Raji (cell line): ENCODE measurements around the gene TH.

Source experiments
- POLR2A ChIP-seq: IDR thresholded peaks from 2 replicates; pipeline ENCODE4 v1.6.1; 2011; ENCODE audit warnings: low read depth, low read length, control low read depth; ENCODE audit not compliant: insufficient read depth

TH gene

GRCh38 chr11:2203440-2204259 is 32.0 kb upstream of the TH start:
- no peak for TF ChIP-seq POLR2A

- no peak for TF ChIP-seq POLR2A
These were observed 31.4 kb upstream of the TH start for GRCh38 chr11:2202900-2203439.

DNA sequence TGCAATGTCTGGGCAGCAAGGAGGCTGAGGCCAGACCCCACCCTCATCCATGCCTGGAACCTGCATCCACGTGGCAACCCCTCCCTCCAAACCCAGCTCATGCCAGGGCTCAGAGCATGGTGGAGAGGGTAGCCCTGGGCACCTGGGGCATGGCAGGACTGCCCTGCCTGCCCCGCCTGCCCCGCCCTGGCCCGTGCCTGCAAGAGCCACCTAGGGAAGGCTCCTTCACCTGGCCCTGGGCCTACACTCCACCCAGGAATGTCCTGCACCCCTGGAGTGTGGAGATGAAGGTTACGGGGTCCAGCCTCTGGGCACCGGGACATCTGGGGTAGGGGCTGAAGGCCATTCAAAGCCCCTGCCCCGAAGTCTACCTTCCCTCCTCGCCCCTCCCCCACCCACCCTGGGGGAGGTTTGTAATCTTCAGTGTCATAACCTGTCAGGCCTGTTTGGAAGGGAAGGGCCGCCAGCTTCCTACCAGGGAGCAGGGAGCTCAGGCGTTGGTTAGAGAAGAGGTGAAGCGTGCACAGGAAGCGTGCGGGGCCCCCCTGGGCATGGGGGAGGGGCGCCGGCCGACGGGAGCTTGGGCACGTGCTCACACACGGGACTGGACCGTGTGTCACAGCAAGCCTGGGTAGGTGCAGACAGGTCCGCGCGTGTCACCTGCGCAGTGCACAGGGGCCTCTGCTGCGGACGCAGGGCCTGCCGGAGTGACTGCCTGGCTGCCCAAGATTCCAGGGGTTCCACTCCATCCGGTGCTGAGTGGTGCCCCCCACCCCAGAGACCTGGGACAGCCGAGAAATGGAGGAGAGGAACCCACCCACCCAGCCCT is 30.7 kb upstream of the TH start:
- TF ChIP-seq POLR2A, result no peak

GRCh38 chr11:2201542-2201941 is 29.9 kb upstream of the TH start:
- TF ChIP-seq POLR2A, result no peak

GRCh38 chr11:2200957-2201519 is 29.4 kb upstream of the TH start:
- TF ChIP-seq POLR2A, result no peak

- no peak for TF ChIP-seq POLR2A
These were observed 28.9 kb upstream of the TH start for GRCh38 chr11:2200536-2200935.

GRCh38 chr11:2199466-2200341 is 28.1 kb upstream of the TH start:
- TF ChIP-seq POLR2A, result no peak

DNA sequence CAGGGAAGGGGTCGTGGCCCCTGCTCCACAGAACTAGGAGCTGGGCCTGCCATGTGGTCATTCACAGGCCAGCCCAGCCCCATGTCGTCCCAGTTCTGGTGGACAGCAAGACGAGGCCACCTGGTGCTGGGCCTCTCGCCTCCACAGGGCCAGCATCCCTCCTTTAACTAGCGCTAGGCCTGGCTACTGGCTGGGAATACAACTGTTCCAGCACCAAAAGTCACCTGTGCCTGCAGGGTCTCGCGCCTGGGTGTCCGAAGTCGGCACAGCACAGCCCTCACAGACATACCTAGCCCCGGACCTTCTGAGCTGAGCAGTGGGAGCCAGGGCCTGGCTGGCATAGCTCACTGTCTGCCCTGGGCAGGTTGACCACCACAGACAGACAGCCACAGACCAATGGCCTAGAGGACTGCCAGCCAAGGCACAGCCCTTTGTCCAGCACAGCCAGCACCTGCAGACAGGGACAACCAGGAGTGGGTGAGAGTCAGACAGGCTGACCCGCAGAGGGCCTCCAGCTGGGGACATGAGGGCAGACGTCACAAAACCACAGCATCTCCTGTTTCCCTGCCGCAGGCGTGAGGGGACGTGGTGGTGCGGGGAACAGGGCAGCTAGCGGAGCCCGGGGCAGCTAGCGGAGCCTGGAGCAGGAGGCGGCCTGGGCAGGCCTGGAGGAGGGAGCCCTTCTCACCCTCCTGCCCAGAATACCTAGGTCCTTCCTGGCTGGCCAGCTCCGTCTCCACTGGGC is 27.2 kb upstream of the TH start:
- no peak for TF ChIP-seq POLR2A

DNA sequence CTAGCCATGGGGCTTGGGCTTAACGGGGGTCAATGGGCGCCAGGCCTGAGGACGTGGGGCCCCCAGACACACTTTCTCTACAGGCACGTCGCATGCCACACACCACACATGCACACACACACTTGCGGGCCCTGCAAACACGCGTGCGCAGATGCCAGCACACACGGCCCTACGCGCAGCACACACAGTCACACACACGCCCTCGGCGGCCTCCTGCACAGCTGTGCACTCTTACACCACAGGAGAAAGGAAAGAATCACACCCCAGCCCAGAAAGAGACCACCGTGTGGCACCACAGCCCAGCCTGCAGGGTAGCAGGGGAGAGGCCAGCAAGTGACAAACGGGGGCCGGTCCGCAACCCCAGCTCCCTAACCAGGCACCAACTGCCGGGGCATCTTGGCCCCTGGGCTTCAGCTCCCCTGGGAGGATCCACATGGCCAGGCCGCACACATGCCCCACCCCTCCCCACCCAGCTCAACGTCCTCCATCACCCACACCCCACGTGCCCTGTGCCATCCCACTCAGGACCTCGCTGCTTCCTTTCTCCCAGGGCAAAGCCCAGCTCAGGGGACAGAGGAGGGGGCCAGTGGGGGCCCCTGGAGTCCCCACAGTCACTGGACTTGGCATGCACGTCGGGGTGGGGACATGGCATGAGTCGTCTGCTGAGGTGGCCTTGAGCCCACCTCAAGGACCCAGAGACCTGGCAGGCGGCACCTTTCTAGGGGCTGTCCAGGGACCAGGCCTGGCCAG is 26.3 kb upstream of the TH start:
- no peak for TF ChIP-seq POLR2A

- no peak for TF ChIP-seq POLR2A
These were observed 25.6 kb upstream of the TH start for GRCh38 chr11:2196970-2197770.

DNA sequence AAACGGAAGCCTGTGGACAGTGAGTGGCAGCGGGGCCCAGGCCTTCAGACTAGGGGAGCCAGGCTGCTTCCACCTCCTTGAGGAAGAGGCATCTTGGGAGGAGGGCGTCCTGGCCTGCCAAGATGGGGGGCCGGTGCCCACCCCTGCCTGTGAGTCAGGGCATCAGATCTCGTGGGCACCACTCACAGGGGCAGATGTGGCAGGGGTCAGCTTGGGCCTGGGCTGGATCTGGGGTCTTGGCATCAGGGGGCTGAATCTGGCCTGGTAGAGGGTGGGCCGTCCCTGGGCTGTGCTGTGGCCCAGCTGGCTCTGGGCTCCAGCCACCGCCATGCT is 24.1 kb upstream of the TH start:
- TF ChIP-seq POLR2A, result no peak

DNA sequence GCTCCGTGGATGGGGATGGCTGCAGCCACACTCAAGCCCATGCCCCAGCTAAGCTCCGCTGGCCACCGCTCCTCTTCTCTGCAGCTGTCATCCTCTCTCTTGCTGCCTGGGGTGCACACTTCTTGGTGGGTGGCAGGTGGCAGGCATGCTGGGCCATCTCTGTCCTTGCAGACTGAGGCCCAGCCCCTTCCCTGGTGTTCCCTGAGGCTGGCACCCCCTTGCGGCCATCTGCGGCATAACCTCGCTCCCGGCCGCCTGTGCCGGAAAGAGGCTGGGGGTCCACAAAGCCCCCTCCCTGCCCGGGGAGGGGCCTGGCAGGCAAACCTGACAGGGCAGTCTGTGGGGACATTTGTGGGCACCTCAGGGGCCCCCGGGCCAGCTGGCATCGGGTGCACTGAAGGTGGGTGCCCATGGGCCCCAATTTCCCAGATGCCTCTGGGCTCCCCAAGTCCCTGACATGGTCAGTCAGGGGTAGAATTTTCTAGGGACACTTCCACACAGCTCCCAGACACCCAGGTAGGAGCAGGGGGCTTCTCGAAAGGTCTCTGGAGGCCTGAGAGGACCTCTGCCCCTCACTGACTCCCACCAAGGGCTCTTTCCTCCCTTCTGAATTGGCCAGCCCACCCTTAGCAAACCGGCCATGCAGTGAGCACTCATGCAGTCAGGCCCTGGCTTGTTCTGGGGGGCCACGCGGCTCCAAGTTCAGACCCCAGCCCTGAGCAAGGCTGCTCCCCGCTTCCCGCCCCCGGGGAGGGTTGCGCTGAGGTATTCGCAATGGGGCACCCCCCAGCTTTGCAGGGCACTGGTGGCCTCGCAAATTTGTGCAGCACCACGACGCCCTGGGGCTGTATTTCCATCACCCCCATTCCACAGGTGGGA is 23.5 kb upstream of the TH start:
- TF ChIP-seq POLR2A, result no peak
